ENCODE measurements around the gene SGCD. TPM values are rescaled to one million over a fixed set of nuclear protein-coding genes. Genes with fewer than 3 reads are reported as not detected.

The SGCD gene
- total RNA-seq, 1 experiment from 2014 or later, result not detected

- H3K4me3 ChIP-seq (ENCODE audit: low read depth in 2 of 2, low read length in 2 of 2), result no peak overlapping the region
- H3K27ac ChIP-seq (ENCODE audit: low read length), result no peak overlapping the region
- intact Hi-C loops (cut with micrococcal nuclease; ENCODE audit: unreplicated experiment), result no loop called here
- in situ Hi-C loops (cut with HindIII; ENCODE audit: low pct_unique_long_range_greater_than_20kb, low sequenced_read_pairs), result no loop called here
- POLR2A ChIA-PET, result no interaction called here
- H3K27me3 ChIP-seq (ENCODE audit: control insufficient read depth, insufficient read depth, low read length), result no peaks in the 10 kb centered on the region
- no peaks in the 10 kb centered on the region for H3K4me1 ChIP-seq (ENCODE audit: control insufficient read depth, insufficient read depth, low read length)
- no peaks in the 10 kb centered on the region for H3K9me3 ChIP-seq (ENCODE audit: control insufficient read depth, insufficient read depth, low read depth, low read length)
- ATAC-seq (no peak), DNase-seq (ENCODE audit: low read depth, low spot score) (no peak)
- no peak for TF ChIP-seq SIN3A (IDR thresholded peaks at IDR 0.05; ENCODE audit: borderline replicate concordance, insufficient read depth, low read depth, low read length)
- TF ChIP-seq TCF7L2 (IDR thresholded peaks at IDR 0.05; ENCODE audit: low read depth, low read length), result no peak
- TF ChIP-seq, protein P1, sequence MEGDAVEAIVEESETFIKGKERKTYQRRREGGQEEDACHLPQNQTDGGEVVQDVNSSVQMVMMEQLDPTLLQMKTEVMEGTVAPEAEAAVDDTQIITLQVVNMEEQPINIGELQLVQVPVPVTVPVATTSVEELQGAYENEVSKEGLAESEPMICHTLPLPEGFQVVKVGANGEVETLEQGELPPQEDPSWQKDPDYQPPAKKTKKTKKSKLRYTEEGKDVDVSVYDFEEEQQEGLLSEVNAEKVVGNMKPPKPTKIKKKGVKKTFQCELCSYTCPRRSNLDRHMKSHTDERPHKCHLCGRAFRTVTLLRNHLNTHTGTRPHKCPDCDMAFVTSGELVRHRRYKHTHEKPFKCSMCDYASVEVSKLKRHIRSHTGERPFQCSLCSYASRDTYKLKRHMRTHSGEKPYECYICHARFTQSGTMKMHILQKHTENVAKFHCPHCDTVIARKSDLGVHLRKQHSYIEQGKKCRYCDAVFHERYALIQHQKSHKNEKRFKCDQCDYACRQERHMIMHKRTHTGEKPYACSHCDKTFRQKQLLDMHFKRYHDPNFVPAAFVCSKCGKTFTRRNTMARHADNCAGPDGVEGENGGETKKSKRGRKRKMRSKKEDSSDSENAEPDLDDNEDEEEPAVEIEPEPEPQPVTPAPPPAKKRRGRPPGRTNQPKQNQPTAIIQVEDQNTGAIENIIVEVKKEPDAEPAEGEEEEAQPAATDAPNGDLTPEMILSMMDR (IDR thresholded peaks at IDR 0.05), result no peak
- H3K36me3 ChIP-seq (ENCODE audit: control insufficient read depth, insufficient read depth, low read length), result no peaks in the 10 kb centered on the region
- no TSS peak for BruUV-seq (replicated peaks)
- CTCF ChIA-PET, result no interaction called here
These were observed 171.4 kb downstream of the SGCD start for GRCh38 chr5:156498226-156498980.

- no peak for ATAC-seq
- ChIA-PET CTCF (no interaction called here), POLR2A (no interaction called here)
- H3K27me3 ChIP-seq (ENCODE audit: control insufficient read depth, insufficient read depth, low read length), result no peaks in the 10 kb centered on the region
- in situ Hi-C loops (cut with HindIII; ENCODE audit: low pct_unique_long_range_greater_than_20kb, low sequenced_read_pairs), result no loop called here
- BruUV-seq (replicated peaks), result no TSS peak
- no peak overlapping the region for H3K4me3 ChIP-seq (ENCODE audit: low read depth in 2 of 2, low read length in 2 of 2)
- no peaks in the 10 kb centered on the region for H3K9me3 ChIP-seq (ENCODE audit: control insufficient read depth, insufficient read depth, low read depth, low read length)
- DNase-seq (ENCODE audit: low read depth, low spot score), result no peak
- no peaks in the 10 kb centered on the region for H3K36me3 ChIP-seq (ENCODE audit: control insufficient read depth, insufficient read depth, low read length)
- no peak for TF ChIP-seq POLR2AphosphoS5 (IDR thresholded peaks at IDR 0.05; ENCODE audit: low read depth, low read length)
- TF ChIP-seq TCF7L2 (IDR thresholded peaks at IDR 0.05; ENCODE audit: low read depth, low read length), result no peak
- no peak for TF ChIP-seq SIN3A (IDR thresholded peaks at IDR 0.05; ENCODE audit: borderline replicate concordance, insufficient read depth, low read depth, low read length)
- TF ChIP-seq, protein P1 (IDR thresholded peaks at IDR 0.05), result no peak
- no peak for TF ChIP-seq REST (IDR thresholded peaks at IDR 0.05; ENCODE audit: insufficient read depth in 1 of 2, low read depth in 2 of 2, low read length in 1 of 2)
- H3K27ac ChIP-seq (ENCODE audit: low read length), result no peak overlapping the region
- intact Hi-C loops (cut with micrococcal nuclease; ENCODE audit: unreplicated experiment), result no loop called here
- no peaks in the 10 kb centered on the region for H3K4me1 ChIP-seq (ENCODE audit: control insufficient read depth, insufficient read depth, low read length)
These were observed 173.8 kb downstream of the SGCD start for GRCh38 chr5:156500755-156501154.

Measured in Panc1 (cell line).